H1 (cell line): Measurements from ENCODE around the gene RNF144A. TPM values are rescaled to one million over a fixed set of nuclear protein-coding genes. Genes with fewer than 3 reads are reported as not detected.

Source experiments
- CTCF ChIA-PET: fragments of 300-600 bp; sonication (Branson Sonifier 250); formaldehyde crosslinking; loops from one replicate; lab custom pipeline; 2021; ENCODE audit not compliant: partially characterized antibody; lab: Charles Lee
- POLR2A ChIA-PET: fragments of 300-600 bp; sonication (Branson Sonifier 250); formaldehyde crosslinking; loops from one replicate; lab custom pipeline; 2021; ENCODE audit warnings: inconsistent platforms; ENCODE audit not compliant: partially characterized antibody; lab: Charles Lee
- DNase-seq, 2 experiments: peaks; one replicate each; pipeline versions ENCODE4 v3.0.0 to v3.0.0-alpha.2; 2010 to 2022; ENCODE audit warnings: low spot score in 2 of 2, low read depth in 1 of 2, mixed read lengths in 1 of 2
- FAIRE-seq: peaks from 2 replicates; lab custom pipeline; 2011; peaks lifted over from hg19 to GRCh38; lab: Jason Lieb, UNC
- H2AFZ ChIP-seq: 2 replicates; pipeline ENCODE4 v1.8.1; 2012; ENCODE audit warnings: low read length, inconsistent platforms
- H2AK5ac ChIP-seq: 2 replicates; pipeline ENCODE4 v1.6.1; 2013; ENCODE audit warnings: low read depth, low read length
- H2BK120ac ChIP-seq: replicated peaks from 2 replicates; pipeline ENCODE3; 2013; ENCODE audit warnings: low read depth, low read length, inconsistent platforms
- H2BK12ac ChIP-seq: 2 replicates; pipeline ENCODE4 v1.6.1; 2013; ENCODE audit warnings: low read depth, low read length
- H2BK15ac ChIP-seq: 2 replicates; pipeline ENCODE4 v1.6.1; 2013; ENCODE audit warnings: low read length
- H2BK20ac ChIP-seq: 2 replicates; pipeline ENCODE4 v1.6.1; 2013; ENCODE audit warnings: low read length
- H2BK5ac ChIP-seq: 2 replicates; pipeline ENCODE4 v1.6.1; 2013; ENCODE audit warnings: low read depth, low read length
- H3K14ac ChIP-seq: 2 replicates; pipeline ENCODE4 v1.6.1; 2013; ENCODE audit warnings: inconsistent platforms; ENCODE audit not compliant: insufficient read length
- H3K18ac ChIP-seq: 2 replicates; pipeline ENCODE4 v1.6.1; 2013; ENCODE audit warnings: low read length; ENCODE audit errors: extremely low read depth
- H3K23ac ChIP-seq: 2 replicates; pipeline ENCODE4 v1.6.1; 2013; ENCODE audit warnings: inconsistent platforms; ENCODE audit not compliant: insufficient read length
- H3K23me2 ChIP-seq: 2 replicates; pipeline ENCODE4 v1.6.1; 2013; ENCODE audit warnings: low read depth, low read length
- H3K27ac ChIP-seq: 2 replicates; pipeline ENCODE4 v1.6.1; 2011; ENCODE audit warnings: low read depth, low read length, inconsistent platforms
- H3K27me3 ChIP-seq, 4 experiments: replicated peaks in 1 of 4; 1 replicate in 1 of 4; 2 replicates in 3 of 4; pipeline versions ENCODE4 v1.6.1 to v1.8.1; 2011 to 2013; ENCODE audit warnings: low read length in 3 of 4, mild to moderate bottlenecking in 3 of 4, inconsistent platforms in 2 of 4, mixed read lengths in 2 of 4, moderate library complexity in 1 of 4; ENCODE audit not compliant: control insufficient read depth in 3 of 4, insufficient read depth in 3 of 4; ENCODE audit errors: extremely low read depth in 1 of 4
- H3K36me3 ChIP-seq, 4 experiments: 2 replicates each; pipeline versions ENCODE4 v1.6.1 to v1.8.1; 2011 to 2013; ENCODE audit warnings: mild to moderate bottlenecking in 4 of 4, low read length in 3 of 4, moderate library complexity in 2 of 4, control low read depth in 1 of 4, inconsistent platforms in 1 of 4; ENCODE audit not compliant: insufficient read depth in 4 of 4, control insufficient read depth in 2 of 4
- H3K4ac ChIP-seq: replicated peaks from 2 replicates; pipeline ENCODE3; 2013; ENCODE audit warnings: low read length, low read depth, mixed read lengths, inconsistent platforms; ENCODE audit not compliant: insufficient read length
- H3K4me1 ChIP-seq, 4 experiments: replicated peaks in 1 of 4; 1 replicate in 1 of 4; 2 replicates in 3 of 4; pipeline versions ENCODE4 v1.6.1 to v1.8.1; 2011 to 2013; ENCODE audit warnings: low read length in 3 of 4, inconsistent platforms in 2 of 4, mixed read lengths in 1 of 4; ENCODE audit not compliant: insufficient read depth in 4 of 4, control insufficient read depth in 3 of 4
- H3K4me2 ChIP-seq, 2 experiments: 2 replicates each; pipeline versions ENCODE4 v1.6.1 to v1.8.1; 2011 to 2013; ENCODE audit warnings: low read depth in 2 of 2, low read length in 2 of 2, control low read depth in 1 of 2, inconsistent platforms in 1 of 2, mild to moderate bottlenecking in 1 of 2; ENCODE audit not compliant: insufficient read depth in 1 of 2
- H3K4me3 ChIP-seq, 4 experiments: fragments of 200-600, 300-600 bp in 1 of 4; sonication (generic), shearing (Covaris generic), sonication (Bioruptor Twin) in 1 of 4; 2 replicates each; pipeline versions ENCODE4 v1.5.1 to v1.8.1; 2011 to 2016; ENCODE audit warnings: low read length in 4 of 4, low read depth in 3 of 4, control low read depth in 2 of 4, inconsistent platforms in 2 of 4, mild to moderate bottlenecking in 2 of 4, mixed read lengths in 1 of 4, moderate library complexity in 1 of 4; ENCODE audit not compliant: insufficient read depth in 2 of 4; ENCODE audit errors: extremely low read depth in 1 of 4
- H3K56ac ChIP-seq: replicated peaks from 2 replicates; pipeline ENCODE3; 2013; ENCODE audit warnings: low read depth, mild to moderate bottlenecking, mixed read lengths, low read length, inconsistent platforms; ENCODE audit not compliant: insufficient read length
- H3K79me1 ChIP-seq: 2 replicates; pipeline ENCODE4 v1.6.1; 2013; ENCODE audit warnings: low read depth, low read length, control low read depth
- H3K79me2 ChIP-seq, 2 experiments: 2 replicates each; pipeline versions ENCODE4 v1.6.1 to v1.8.1; 2012 to 2013; ENCODE audit warnings: low read length in 2 of 2, mild to moderate bottlenecking in 2 of 2, inconsistent platforms in 1 of 2; ENCODE audit not compliant: insufficient read depth in 2 of 2, control insufficient read depth in 1 of 2
- H3K9ac ChIP-seq, 4 experiments: replicated peaks in 1 of 4; 1 replicate in 1 of 4; 2 replicates in 3 of 4; pipeline versions ENCODE4 v1.6.1 to v1.8.1; 2011 to 2013; ENCODE audit warnings: low read depth in 3 of 4, low read length in 3 of 4, control low read depth in 2 of 4, mild to moderate bottlenecking in 2 of 4, moderate library complexity in 2 of 4, inconsistent platforms in 1 of 4; ENCODE audit errors: extremely low read depth in 1 of 4
- H3K9me3 ChIP-seq, 2 experiments: 2 replicates each; pipeline versions ENCODE4 v1.6.1 to v1.8.1; 2012 to 2013; ENCODE audit warnings: mild to moderate bottlenecking in 2 of 2, moderate library complexity in 2 of 2, control low read depth in 1 of 2, inconsistent platforms in 1 of 2, low read depth in 1 of 2, low read length in 1 of 2, mixed read lengths in 1 of 2; ENCODE audit not compliant: insufficient read depth in 2 of 2
- H4K20me1 ChIP-seq, 2 experiments: replicated peaks in 1 of 2; 2 replicates each; pipeline versions ENCODE3 to v1.8.1; 2011 to 2013; ENCODE audit warnings: inconsistent platforms in 2 of 2, low read length in 2 of 2, mild to moderate bottlenecking in 1 of 2; ENCODE audit not compliant: insufficient read depth in 2 of 2, control insufficient read depth in 1 of 2
- H4K5ac ChIP-seq: 2 replicates; pipeline ENCODE4 v1.6.1; 2013; ENCODE audit warnings: low read length, low read depth, mixed read lengths, inconsistent platforms; ENCODE audit not compliant: insufficient read length
- H4K8ac ChIP-seq: 2 replicates; pipeline ENCODE4 v1.8.0; 2013; ENCODE audit warnings: mild to moderate bottlenecking, moderate library complexity, low read length, inconsistent platforms; ENCODE audit not compliant: insufficient read depth; ENCODE audit errors: extremely low read depth
- H4K91ac ChIP-seq: replicated peaks from 2 replicates; pipeline ENCODE3; 2013; ENCODE audit warnings: low read length, mixed read lengths, inconsistent platforms; ENCODE audit not compliant: insufficient read length
- BCL11A ChIP-seq, 2 experiments: IDR thresholded peaks; one replicate each; pipeline ENCODE4 v1.6.1; 2011; ENCODE audit warnings: low read depth in 2 of 2, low read length in 2 of 2, mild to moderate bottlenecking in 2 of 2
- BRCA1 ChIP-seq: IDR thresholded peaks from 2 replicates; pipeline ENCODE4 v1.6.1; 2012; ENCODE audit warnings: low read depth, low read length, improper control_type of control experiment
- CTBP2 ChIP-seq: IDR thresholded peaks from 2 replicates; pipeline ENCODE4 v1.7.0; 2011; ENCODE audit warnings: borderline replicate concordance, mild to moderate bottlenecking, moderate library complexity, mixed read lengths, low read length; ENCODE audit not compliant: insufficient read depth, insufficient read length
- EZH2 ChIP-seq: fragments of 200-600 bp; sonication (generic); IDR thresholded peaks from 2 replicates; pipeline ENCODE4 v1.7.1; 2012; ENCODE audit warnings: low read depth, mild to moderate bottlenecking, moderate library complexity, low read length, inconsistent platforms; ENCODE audit not compliant: severe bottlenecking
- PHF8 ChIP-seq: fragments of 200-600 bp; sonication (generic); conservative IDR thresholded peaks from 2 replicates; pipeline ENCODE4 v1.7.1; 2012; ENCODE audit warnings: low read depth, mild to moderate bottlenecking, inconsistent platforms, low read length, moderate library complexity
- POU5F1 ChIP-seq: IDR thresholded peaks from 2 replicates; pipeline ENCODE4 v1.6.1; 2011; ENCODE audit warnings: low read depth, mild to moderate bottlenecking, low read length, moderate library complexity
- SAP30 ChIP-seq: fragments of 300-600 bp; sonication (generic); IDR thresholded peaks from 2 replicates; pipeline ENCODE4 v1.7.1; 2012; ENCODE audit warnings: low read length, moderate library complexity, mild to moderate bottlenecking, inconsistent platforms; ENCODE audit not compliant: insufficient read depth, insufficient replicate concordance
- SP4 ChIP-seq: IDR thresholded peaks from 2 replicates; pipeline ENCODE4 v1.6.1; 2012; ENCODE audit warnings: low read length, inconsistent platforms
- SUZ12 ChIP-seq: fragments of 200-600 bp; sonication (generic); IDR thresholded peaks from 2 replicates; pipeline ENCODE4 v1.6.1; 2012; ENCODE audit warnings: mild to moderate bottlenecking, inconsistent platforms, low read length, moderate library complexity, mixed read lengths
- WGBS, 2 experiments: shearing (Covaris generic) in 1 of 2; methylation state at CpG; one replicate each; pipeline versions ENCODE4 v1.1.6 to v1.1.7; 2013 to 2015; ENCODE audit warnings: low lambda C conversion rate in 2 of 2, mixed read lengths in 2 of 2, inconsistent platforms in 1 of 2, low coverage in 1 of 2, missing lambda C conversion rate in 1 of 2; ENCODE audit not compliant: insufficient replicate concordance in 2 of 2, insufficient coverage in 1 of 2, insufficient read length in 1 of 2; ENCODE audit errors: extremely low coverage in 1 of 2, missing lambda C conversion rate in 1 of 2; 5-methylcytosine and 5-hydroxymethylcytosine counted together
- polyA plus RNA-seq, 7 experiments: library from polyadenylated mRNA; depleted of rRNA in 3 of 7; stranded (reverse) in 5 of 7; unstranded in 2 of 7; fragments of >200 nt in 5 of 7; fragments of 200-250 nt in 2 of 7; gene quantifications; 1 replicate in 5 of 7; 2 replicates in 1 of 7; 4 replicates in 1 of 7; pipeline versions ENCODE4 v1.2.1 to v1.2.3, GENCODE V29; 2011 to 2013; ENCODE audit warnings: missing spikeins in 2 of 7, mixed read lengths in 2 of 7
- total RNA-seq: library from RNA; stranded (reverse); fragmentation: NEBNext Ultra II Directional; extraction: Animal tissue kit (Norgen Biotek cat#: 25700); gene quantifications from 2 replicates; pipeline ENCODE4 v1.2.1, GENCODE V29; 2021

Gene RNF144A
- total and polyA plus RNA-seq, 2 of the 8 experiments (the other 6 are each of a cell fraction or from before 2014, with no cell fraction given): 14.0 to 15.0 TPM

GRCh38 chr2:6879011-6879410 is 38.2 kb upstream of the RNF144A start:
- CTCF ChIA-PET: no interaction called here
- Histone ChIP-seq H2BK12ac (no peak overlapping the region), H3K14ac (no peak overlapping the region), H4K5ac (no peak overlapping the region), H3K4me2 (no peak overlapping the region), H3K23ac (no peak overlapping the region), H3K27me3 (no peaks in the 10 kb centered on the region), H3K27ac (no peak overlapping the region), H2BK120ac (no peak overlapping the region), H4K8ac (no peak overlapping the region), H3K56ac (no peak overlapping the region), H2BK15ac (no peak overlapping the region), H2BK20ac (no peak overlapping the region), H3K4me3 (no peak overlapping the region), H3K79me2 (no peaks in the 10 kb centered on the region), H3K23me2 (no peaks in the 10 kb centered on the region), H2AK5ac (no peak overlapping the region), H3K9me3 (peaks cover 5 to 6% of the 10 kb centered on the region in 2 experiments), H3K4me1 (no peaks in the 10 kb centered on the region), H3K4ac (no peak overlapping the region), H3K9ac (no peak overlapping the region), H3K79me1 (no peaks in the 10 kb centered on the region), H4K91ac (no peak overlapping the region), H2AFZ (no peak overlapping the region), H2BK5ac (no peak overlapping the region), H3K36me3 (no peaks in the 10 kb centered on the region), H3K18ac (no peak overlapping the region), H4K20me1 (no peaks in the 10 kb centered on the region)
- TF ChIP-seq PHF8 (no peak), SAP30 (no peak), SUZ12 (no peak), SP4 (no peak), CTBP2 (no peak), BCL11A (IDR thresholded peaks at IDR 0.05; ENCODE audit: low read depth in 2 of 2, low read length in 2 of 2) (no peak), BRCA1 (no peak), EZH2 (no peak), POU5F1 (no peak)
- POLR2A ChIA-PET: no interaction called here
- 89% methylated on average over 2 of the region's 2 CpGs; no CpG with 5 or more reads in 1 of the 2 experiments for WGBS, 2 experiments
- no peak for FAIRE-seq
- no peak for DNase-seq
